ENCODE data around the gene SLC35F4.
A peak's percentile ranks its signal among the peaks of the same experiment; 100 is the strongest.

SLC35F4 gene

DNA sequence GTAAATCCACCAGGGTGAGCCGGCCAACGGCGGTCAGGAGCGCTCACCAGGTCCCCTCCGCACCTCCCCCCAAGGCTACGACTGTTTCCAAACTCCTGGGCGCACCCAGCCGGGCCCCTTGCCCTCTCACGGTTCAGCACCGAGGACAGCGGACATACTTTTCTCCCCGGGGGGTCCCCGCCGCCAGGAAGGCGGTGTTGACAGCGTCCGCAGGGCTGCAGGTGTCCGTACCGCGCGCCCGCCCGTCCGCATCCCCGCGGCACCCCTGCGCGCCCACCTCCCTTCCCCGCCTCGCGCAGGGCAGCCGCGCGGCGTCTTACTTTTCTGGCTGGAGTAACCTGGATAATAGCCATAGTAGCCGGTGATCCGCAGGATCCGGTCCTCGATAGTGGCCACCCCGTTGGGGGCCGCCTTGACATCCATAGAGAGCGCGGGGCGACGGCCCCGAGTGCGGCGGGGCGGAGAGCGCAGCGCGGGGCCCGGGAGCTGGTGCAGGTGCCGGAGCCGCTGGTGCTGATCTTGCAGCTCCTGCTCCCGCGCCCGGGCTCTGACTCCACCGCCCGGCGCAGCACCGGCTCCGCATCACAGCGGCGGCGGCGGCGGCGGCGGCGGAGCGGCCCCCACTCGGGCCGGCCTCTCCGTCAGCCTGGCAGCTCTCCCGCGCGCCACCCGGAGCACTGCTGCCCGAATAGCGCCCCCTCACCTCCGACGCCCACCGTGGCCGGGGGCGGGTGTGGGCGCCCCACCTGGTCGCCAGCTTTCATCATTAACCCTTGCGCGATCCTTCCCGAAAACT is at the start of gene SLC35F4:
Gene SLC35F4, minus strand, starts transcription at position 690 of the 796 bp plus-strand sequence.
- peak within 1 kb of the TSS; percentile 52 for H3K4me3 ChIP-seq (ENCODE audit: low read depth, low read length)

DNA sequence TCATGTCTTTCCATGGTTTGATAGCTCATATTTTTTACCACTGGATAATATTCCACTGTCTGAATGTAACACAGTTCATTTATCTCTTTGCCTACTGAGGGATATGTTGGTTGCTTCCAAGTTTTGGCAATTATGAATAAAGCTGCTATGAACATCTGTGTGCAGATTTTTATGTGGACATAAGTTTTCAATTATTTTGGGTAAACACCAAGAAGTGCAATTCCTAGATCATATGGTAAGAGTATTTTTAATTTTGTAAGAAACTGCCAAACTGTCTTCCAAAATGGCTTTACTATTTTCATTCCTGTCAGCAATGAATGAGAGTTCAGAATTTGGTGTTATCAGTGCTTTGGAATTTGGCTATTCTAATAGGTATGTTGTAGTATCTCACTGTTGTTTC is 43.7 kb upstream of the SLC35F4 start:
- Histone ChIP-seq H3K36me3 (ENCODE audit: control insufficient read depth, insufficient read depth, low read length) (no peaks in the 10 kb centered on the region), H3K9ac (ENCODE audit: low read depth, low read length) (no peak overlapping the region), H3K4me3 (ENCODE audit: low read depth, low read length) (no peak overlapping the region), H3K27me3 (ENCODE audit: control insufficient read depth, insufficient read depth, low read length) (no peaks in the 10 kb centered on the region), H3K9me3 (ENCODE audit: control insufficient read depth, insufficient read depth, low read length) (no peaks in the 10 kb centered on the region), H3K4me1 (ENCODE audit: control insufficient read depth, insufficient read depth, low read length) (no peaks in the 10 kb centered on the region)

More for the DNA sequence above, at the start of gene SLC35F4:
- Histone ChIP-seq H3K4me1 (ENCODE audit: control insufficient read depth, insufficient read depth, low read length) (no peaks in the 10 kb centered on the region), H3K27me3 (ENCODE audit: control insufficient read depth, insufficient read depth, low read length) (peaks cover 35% of the 10 kb centered on the region), H3K36me3 (ENCODE audit: control insufficient read depth, insufficient read depth, low read length) (no peaks in the 10 kb centered on the region), H3K9ac (ENCODE audit: low read depth, low read length) (no peak within 1 kb of the TSS), H3K9me3 (ENCODE audit: control insufficient read depth, insufficient read depth, low read length) (no peaks in the 10 kb centered on the region)

DNA sequence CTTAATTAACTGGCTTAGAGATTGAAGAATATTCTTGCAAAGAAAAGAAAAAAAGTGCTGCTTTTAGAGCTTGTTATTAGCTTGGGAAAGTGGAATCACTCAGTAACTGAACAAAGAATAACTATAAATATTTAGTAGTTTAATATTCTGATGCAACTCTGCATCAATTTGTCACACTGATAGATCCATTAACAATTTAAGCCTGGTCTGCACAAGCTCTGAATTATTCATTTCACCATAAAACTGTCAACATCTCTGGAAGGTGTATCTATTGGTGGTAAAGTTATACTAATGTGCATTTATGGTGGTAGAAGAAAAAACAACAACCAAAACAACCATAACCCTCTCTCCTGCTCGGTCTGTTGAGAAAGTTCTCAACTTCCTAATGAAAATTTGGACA is 38.1 kb upstream of the SLC35F4 start:
- no peaks in the 10 kb centered on the region for H3K4me1 ChIP-seq (ENCODE audit: control insufficient read depth, insufficient read depth, low read length)
- no peaks in the 10 kb centered on the region for H3K9me3 ChIP-seq (ENCODE audit: control insufficient read depth, insufficient read depth, low read length)
- H3K27me3 ChIP-seq (ENCODE audit: control insufficient read depth, insufficient read depth, low read length), result no peaks in the 10 kb centered on the region
- no peaks in the 10 kb centered on the region for H3K36me3 ChIP-seq (ENCODE audit: control insufficient read depth, insufficient read depth, low read length)
- H3K9ac ChIP-seq (ENCODE audit: low read depth, low read length), result no peak overlapping the region
- H3K4me3 ChIP-seq (ENCODE audit: low read depth, low read length), result no peak overlapping the region

DNA sequence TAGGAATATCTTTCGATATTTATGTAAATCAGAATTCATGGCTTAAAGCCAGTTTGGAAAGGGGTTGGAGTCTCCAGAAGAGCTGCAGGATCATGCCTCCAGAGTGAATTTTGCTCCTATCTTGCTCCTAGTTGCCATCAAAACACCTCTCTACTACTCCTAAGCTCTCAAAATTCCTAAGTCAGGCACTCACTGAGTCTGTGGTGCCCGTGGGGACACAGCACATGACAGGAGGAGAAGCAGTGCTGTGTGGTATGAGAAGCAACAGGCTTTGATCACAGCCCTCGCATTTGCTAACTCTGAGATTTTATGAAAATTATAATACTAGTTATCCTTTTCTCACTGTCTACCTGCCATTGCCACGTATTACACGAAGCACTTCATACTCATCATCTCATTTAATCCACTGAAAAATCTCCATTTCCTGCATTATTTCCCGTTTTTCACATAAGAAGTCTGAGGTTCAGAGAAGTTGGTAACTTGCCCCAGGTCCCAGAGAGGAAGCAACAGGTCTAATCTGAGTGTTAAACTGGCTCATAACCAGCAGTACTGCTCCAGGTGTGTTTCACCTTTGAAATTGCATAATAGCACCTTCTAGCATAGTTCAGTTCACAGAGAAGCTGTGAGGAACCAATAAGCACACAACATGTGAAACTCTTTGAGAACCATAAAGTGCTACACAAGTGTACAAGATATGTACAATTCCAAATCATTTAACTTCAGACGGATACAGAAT is 33.1 kb upstream of the SLC35F4 start:
- H3K27me3 ChIP-seq (ENCODE audit: control insufficient read depth, insufficient read depth, low read length), result no peaks in the 10 kb centered on the region

DNA sequence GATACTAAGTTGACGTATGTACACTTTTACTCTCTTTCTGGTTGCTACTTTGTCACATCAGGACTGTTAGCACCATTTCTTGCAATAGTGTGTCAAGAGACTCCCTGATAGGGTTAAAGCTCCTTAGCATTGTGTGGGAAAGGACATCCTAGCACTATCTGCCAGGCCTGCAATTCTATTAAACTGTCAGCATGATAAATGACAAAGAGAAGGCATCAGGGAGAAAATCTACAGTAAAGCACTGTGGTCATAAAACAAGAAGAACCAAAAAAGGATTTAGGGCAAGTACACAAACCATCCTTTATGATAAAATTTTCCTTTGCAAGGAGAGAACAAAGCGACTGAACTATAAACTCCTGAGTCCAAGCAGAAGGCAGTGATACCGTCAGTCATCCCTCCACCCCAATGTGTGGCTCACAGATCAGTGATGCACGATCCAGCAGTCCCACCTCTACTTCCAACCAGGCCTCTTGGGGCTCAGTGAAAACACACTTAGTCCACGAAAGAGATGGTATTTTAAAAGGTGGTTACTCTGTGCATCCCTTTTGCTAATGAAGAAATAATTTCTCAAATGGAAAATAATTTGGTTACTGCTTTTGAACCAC is 31.4 kb upstream of the SLC35F4 start:
- Histone ChIP-seq H3K36me3 (ENCODE audit: control insufficient read depth, insufficient read depth, low read length) (no peaks in the 10 kb centered on the region), H3K4me1 (ENCODE audit: control insufficient read depth, insufficient read depth, low read length) (no peaks in the 10 kb centered on the region), H3K9ac (ENCODE audit: low read depth, low read length) (no peak overlapping the region), H3K9me3 (ENCODE audit: control insufficient read depth, insufficient read depth, low read length) (no peaks in the 10 kb centered on the region), H3K27me3 (ENCODE audit: control insufficient read depth, insufficient read depth, low read length) (no peaks in the 10 kb centered on the region), H3K4me3 (ENCODE audit: low read depth, low read length) (no peak overlapping the region)

More for the DNA sequence above, 33.1 kb upstream of the SLC35F4 start:
- Histone ChIP-seq H3K9ac (ENCODE audit: low read depth, low read length) (no peak overlapping the region), H3K9me3 (ENCODE audit: control insufficient read depth, insufficient read depth, low read length) (no peaks in the 10 kb centered on the region), H3K4me3 (ENCODE audit: low read depth, low read length) (no peak overlapping the region), H3K36me3 (ENCODE audit: control insufficient read depth, insufficient read depth, low read length) (no peaks in the 10 kb centered on the region), H3K4me1 (ENCODE audit: control insufficient read depth, insufficient read depth, low read length) (no peaks in the 10 kb centered on the region)

DNA sequence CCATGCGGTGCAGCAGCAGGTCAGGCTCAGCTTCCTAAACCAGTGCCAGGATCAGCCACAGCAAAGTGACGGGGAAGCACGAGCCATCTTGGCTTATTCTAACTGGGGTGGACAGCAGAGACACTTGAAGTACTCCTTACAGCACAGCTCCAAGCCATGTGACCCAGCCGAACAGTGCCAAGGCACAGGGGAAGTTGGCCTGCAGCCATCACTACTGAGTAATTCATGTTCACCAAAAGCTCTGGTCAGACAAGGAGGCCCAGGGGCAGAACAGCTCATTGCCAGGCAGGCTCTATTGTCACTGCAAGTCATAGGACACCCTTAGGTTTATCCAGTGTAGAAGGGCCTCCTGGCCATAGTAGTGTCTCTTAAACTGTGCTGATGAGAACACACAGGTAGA is 23.4 kb upstream of the SLC35F4 start:
- Histone ChIP-seq H3K9me3 (ENCODE audit: control insufficient read depth, insufficient read depth, low read length) (no peaks in the 10 kb centered on the region), H3K36me3 (ENCODE audit: control insufficient read depth, insufficient read depth, low read length) (no peaks in the 10 kb centered on the region), H3K9ac (ENCODE audit: low read depth, low read length) (no peak overlapping the region), H3K4me3 (ENCODE audit: low read depth, low read length) (no peak overlapping the region), H3K4me1 (ENCODE audit: control insufficient read depth, insufficient read depth, low read length) (no peaks in the 10 kb centered on the region), H3K27me3 (ENCODE audit: control insufficient read depth, insufficient read depth, low read length) (no peaks in the 10 kb centered on the region)

DNA sequence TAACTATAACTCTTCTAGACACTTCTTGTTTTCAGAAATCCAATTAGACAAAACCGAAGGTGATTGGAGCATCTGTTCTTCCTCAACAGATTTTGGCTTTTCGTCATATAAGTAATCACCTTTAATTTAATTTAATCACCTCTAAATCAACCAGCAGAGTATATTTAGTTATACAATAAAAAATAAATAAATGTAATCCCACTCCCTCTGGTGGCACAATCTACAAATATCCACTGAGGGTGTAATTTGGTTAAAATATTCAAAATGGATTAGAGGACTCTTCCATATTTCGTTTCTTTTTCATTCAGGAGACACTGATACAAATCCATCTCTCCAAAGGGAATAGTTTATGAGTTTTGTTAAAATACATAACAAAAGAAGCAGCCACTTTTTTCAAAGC is 18.3 kb upstream of the SLC35F4 start:
- no peaks in the 10 kb centered on the region for H3K27me3 ChIP-seq (ENCODE audit: control insufficient read depth, insufficient read depth, low read length)
- H3K9ac ChIP-seq (ENCODE audit: low read depth, low read length), result no peak overlapping the region
- H3K4me1 ChIP-seq (ENCODE audit: control insufficient read depth, insufficient read depth, low read length), result peaks cover 3% of the 10 kb centered on the region
- H3K4me3 ChIP-seq (ENCODE audit: low read depth, low read length), result no peak overlapping the region
- no peaks in the 10 kb centered on the region for H3K9me3 ChIP-seq (ENCODE audit: control insufficient read depth, insufficient read depth, low read length)
- no peaks in the 10 kb centered on the region for H3K36me3 ChIP-seq (ENCODE audit: control insufficient read depth, insufficient read depth, low read length)

DNA sequence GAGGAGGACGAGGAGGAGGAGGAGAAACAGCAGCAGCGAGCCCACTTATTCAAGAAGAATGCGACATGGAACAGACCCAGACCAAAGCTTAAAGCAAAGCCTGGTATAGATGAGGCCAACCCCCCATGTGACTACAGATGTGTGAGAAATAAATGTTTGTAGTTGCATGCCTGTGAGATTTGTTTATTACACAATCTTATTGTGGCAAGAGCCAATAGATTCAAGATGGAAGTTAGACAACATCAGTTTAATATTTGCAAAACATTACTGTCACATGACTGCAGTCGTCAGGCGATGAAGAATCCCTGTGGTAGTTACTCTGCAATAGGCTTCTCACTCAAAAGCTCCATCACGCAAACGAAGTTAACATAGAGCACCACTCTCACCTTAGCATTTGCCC is 17.2 kb upstream of the SLC35F4 start:
- Histone ChIP-seq H3K4me3 (ENCODE audit: low read depth, low read length) (no peak overlapping the region), H3K27me3 (ENCODE audit: control insufficient read depth, insufficient read depth, low read length) (no peaks in the 10 kb centered on the region), H3K4me1 (ENCODE audit: control insufficient read depth, insufficient read depth, low read length) (peaks cover 3% of the 10 kb centered on the region), H3K9me3 (ENCODE audit: control insufficient read depth, insufficient read depth, low read length) (no peaks in the 10 kb centered on the region), H3K36me3 (ENCODE audit: control insufficient read depth, insufficient read depth, low read length) (no peaks in the 10 kb centered on the region), H3K9ac (ENCODE audit: low read depth, low read length) (no peak overlapping the region)

DNA sequence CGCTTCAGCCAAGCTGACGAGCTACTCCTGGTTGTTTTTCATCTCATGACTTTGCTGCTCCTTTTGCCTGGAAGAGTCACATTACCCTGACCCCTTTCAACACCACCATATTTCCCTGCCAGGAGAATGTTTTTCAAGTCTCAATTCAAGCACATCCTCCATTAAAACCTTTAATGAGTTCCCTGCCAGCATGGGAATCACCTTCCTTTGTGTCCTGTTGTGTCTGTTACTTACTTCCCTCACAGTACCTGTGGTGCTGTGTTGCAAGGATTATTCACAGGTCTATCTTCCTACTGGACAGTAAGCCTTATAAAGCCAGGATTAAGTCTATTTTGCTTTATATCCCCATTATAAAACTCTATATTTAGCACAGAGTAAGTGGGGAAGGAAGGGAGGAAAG is 13.6 kb upstream of the SLC35F4 start:
- Histone ChIP-seq H3K9me3 (ENCODE audit: control insufficient read depth, insufficient read depth, low read length) (no peaks in the 10 kb centered on the region), H3K36me3 (ENCODE audit: control insufficient read depth, insufficient read depth, low read length) (no peaks in the 10 kb centered on the region), H3K4me1 (ENCODE audit: control insufficient read depth, insufficient read depth, low read length) (peaks cover 3% of the 10 kb centered on the region), H3K9ac (ENCODE audit: low read depth, low read length) (no peak overlapping the region), H3K4me3 (ENCODE audit: low read depth, low read length) (no peak overlapping the region), H3K27me3 (ENCODE audit: control insufficient read depth, insufficient read depth, low read length) (no peaks in the 10 kb centered on the region)

DNA sequence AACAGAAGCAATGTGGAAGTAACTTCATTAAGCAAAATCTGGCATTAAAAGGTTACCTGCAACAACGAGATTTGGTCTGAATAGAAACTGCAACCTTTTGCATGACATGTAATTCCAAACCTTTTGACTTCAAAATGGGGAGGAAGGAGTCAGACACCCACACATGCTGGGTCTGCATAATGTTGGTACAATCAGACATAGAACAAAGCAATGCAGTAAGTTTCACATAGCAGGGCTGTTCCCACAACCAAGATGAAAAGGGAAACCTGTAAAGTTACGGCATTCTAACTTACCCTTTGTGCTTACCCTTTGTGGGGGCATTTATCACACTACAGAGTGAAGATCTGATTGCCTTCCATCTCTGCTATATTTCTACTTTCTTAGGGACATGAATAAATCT is 10.1 kb upstream of the SLC35F4 start:
- H3K4me1 ChIP-seq (ENCODE audit: control insufficient read depth, insufficient read depth, low read length), result peaks cover 8% of the 10 kb centered on the region
- no peaks in the 10 kb centered on the region for H3K36me3 ChIP-seq (ENCODE audit: control insufficient read depth, insufficient read depth, low read length)
- H3K27me3 ChIP-seq (ENCODE audit: control insufficient read depth, insufficient read depth, low read length), result no peaks in the 10 kb centered on the region
- H3K9ac ChIP-seq (ENCODE audit: low read depth, low read length), result no peak overlapping the region
- H3K4me3 ChIP-seq (ENCODE audit: low read depth, low read length), result no peak overlapping the region
- no peaks in the 10 kb centered on the region for H3K9me3 ChIP-seq (ENCODE audit: control insufficient read depth, insufficient read depth, low read length)

DNA sequence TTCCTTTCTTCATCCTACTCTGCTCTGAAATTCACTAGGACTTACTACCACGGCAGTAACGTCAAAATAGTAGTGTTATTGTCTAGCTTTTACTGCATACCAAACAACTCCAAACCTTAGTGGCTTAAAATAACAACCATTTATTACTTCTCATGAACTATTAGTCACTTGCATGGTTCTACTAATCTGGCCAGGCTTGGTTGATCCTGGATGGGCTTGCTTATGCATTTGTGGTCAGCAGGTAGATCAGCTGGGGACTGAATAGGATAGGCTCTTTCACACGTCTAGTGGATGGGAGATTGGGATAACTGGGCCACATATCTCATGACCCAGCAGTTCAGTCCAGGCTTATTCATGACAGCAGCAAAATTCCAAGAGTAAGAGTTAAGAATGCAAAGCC is 9.4 kb upstream of the SLC35F4 start:
- H3K4me1 ChIP-seq (ENCODE audit: control insufficient read depth, insufficient read depth, low read length), result peaks cover 8% of the 10 kb centered on the region
- no peaks in the 10 kb centered on the region for H3K27me3 ChIP-seq (ENCODE audit: control insufficient read depth, insufficient read depth, low read length)
- no peaks in the 10 kb centered on the region for H3K9me3 ChIP-seq (ENCODE audit: control insufficient read depth, insufficient read depth, low read length)
- H3K9ac ChIP-seq (ENCODE audit: low read depth, low read length), result no peak overlapping the region
- H3K4me3 ChIP-seq (ENCODE audit: low read depth, low read length), result no peak overlapping the region
- no peaks in the 10 kb centered on the region for H3K36me3 ChIP-seq (ENCODE audit: control insufficient read depth, insufficient read depth, low read length)

Measured in iPS-15b (cell line).